SW 1271 (cell line): ENCODE data around the gene MRGPRD.

Experiments used
- DNase-seq, 2 experiments: peaks; one replicate each; lab custom pipeline; 2025; lab: John Stamatoyannopoulos, UW

The MRGPRD gene

GRCh38 chr11:68968306-68969250 lies 12.2 kb downstream of the MRGPRD start:
- no peak for DNase-seq

GRCh38 chr11:68966894-68967780 lies 13.6 kb downstream of the MRGPRD start:
- DNase-seq, result no peak

- DNase-seq, result no peak
Measured at GRCh38 chr11:68965901-68966853, 14.6 kb downstream of the MRGPRD start.

GRCh38 chr11:68963779-68964178 lies 17.0 kb downstream of the MRGPRD start:
- no peak for DNase-seq

GRCh38 chr11:68962527-68963250 lies 18.1 kb downstream of the MRGPRD start:
- peak in 1 of 2 experiments; percentile 18 for DNase-seq

GRCh38 chr11:68961245-68961644 lies 19.5 kb downstream of the MRGPRD start:
- no peak for DNase-seq

- DNase-seq, result no peak
Measured at GRCh38 chr11:68960294-68961071, 20.3 kb downstream of the MRGPRD start.

- DNase-seq, result no peak
Measured at GRCh38 chr11:68959465-68960293, 21.1 kb downstream of the MRGPRD start.

- no peak for DNase-seq
Measured at GRCh38 chr11:68958211-68958610, 22.6 kb downstream of the MRGPRD start.

GRCh38 chr11:68956547-68957254 lies 24.1 kb downstream of the MRGPRD start:
- DNase-seq, result no peak

- no peak for DNase-seq
Measured at GRCh38 chr11:68956142-68956541, 24.6 kb downstream of the MRGPRD start.

- no peak for DNase-seq
Measured at GRCh38 chr11:68955607-68955958, 25.2 kb downstream of the MRGPRD start.

- no peak for DNase-seq
Measured at GRCh38 chr11:68954836-68955606, 25.8 kb downstream of the MRGPRD start.

GRCh38 chr11:68950762-68951161 lies 30.0 kb downstream of the MRGPRD start:
- DNase-seq, result no peak

GRCh38 chr11:68950270-68950669 lies 30.5 kb downstream of the MRGPRD start:
- peak in 1 of 2 experiments; percentile 57 for DNase-seq

GRCh38 chr11:68948935-68949334 lies 31.9 kb downstream of the MRGPRD start:
- no peak for DNase-seq

GRCh38 chr11:68948496-68948895 lies 32.3 kb downstream of the MRGPRD start:
- DNase-seq, result no peak

GRCh38 chr11:68947151-68947550 lies 33.6 kb downstream of the MRGPRD start:
- DNase-seq, result no peak
